Endothelial cell of umbilical vein (primary cell): ENCODE data around the gene ZNF528.

Experiments
- CTCF ChIP-seq, 2 donors: IDR thresholded peaks; 1 replicate in 1 of 2; 2 replicates in 1 of 2; pipeline ENCODE4 v1.5.1; 2011; ENCODE audit warnings: low read length in 2 of 2, mild to moderate bottlenecking in 2 of 2, moderate library complexity in 2 of 2, control low read depth in 1 of 2, inconsistent platforms in 1 of 2, low read depth in 1 of 2; ENCODE audit not compliant: insufficient read depth in 1 of 2; ENCODE audit errors: extremely low read depth in 1 of 2
- EZH2 ChIP-seq: IDR thresholded peaks from 2 replicates; pipeline ENCODE4 v1.6.1; 2012; ENCODE audit warnings: borderline replicate concordance, low read depth, mild to moderate bottlenecking, moderate library complexity, low read length, inconsistent platforms; ENCODE audit not compliant: severe bottlenecking
- JUN ChIP-seq: IDR thresholded peaks from 2 replicates; pipeline ENCODE4 v1.6.1; 2011; ENCODE audit warnings: borderline replicate concordance, low read depth; ENCODE audit not compliant: insufficient read length, insufficient read depth
- POLR2A ChIP-seq: IDR thresholded peaks from 2 replicates; pipeline ENCODE4 v1.6.1; 2012; ENCODE audit warnings: low read depth, mild to moderate bottlenecking, control low read depth, low read length

GRCh38 chr19:52451241-52451640 is 53.6 kb downstream of the ZNF528 start:
- no peak for TF ChIP-seq CTCF (IDR thresholded peaks at IDR 0.05; ENCODE audit: extremely low read depth in 1 of 2, insufficient read depth in 1 of 2, low read depth in 1 of 2, low read length in 2 of 2)
- TF ChIP-seq POLR2A = no peak
- TF ChIP-seq EZH2 = no peak
- no peak for TF ChIP-seq JUN
